ENCODE measurements around the gene TAMALIN.

The TAMALIN gene

DNA sequence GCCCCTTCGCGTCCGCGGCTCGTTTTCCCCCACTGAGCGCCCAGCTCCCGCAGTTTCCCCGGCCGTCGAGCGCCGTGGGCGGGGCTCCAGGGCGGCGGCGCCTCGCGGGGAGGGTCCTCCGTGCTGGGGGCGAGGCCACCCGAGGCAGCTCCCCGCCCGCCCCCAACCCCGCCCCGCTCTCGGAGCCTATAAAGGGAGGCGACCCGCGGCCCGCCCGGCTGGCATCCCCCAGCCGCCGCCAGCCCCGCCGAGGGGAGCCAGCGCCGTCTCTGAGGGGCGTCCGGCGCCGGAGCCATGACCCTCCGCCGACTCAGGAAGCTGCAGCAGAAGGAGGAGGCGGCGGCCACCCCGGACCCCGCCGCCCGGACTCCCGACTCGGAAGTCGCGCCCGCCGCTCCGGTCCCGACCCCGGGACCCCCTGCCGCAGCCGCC lies at the start of gene TAMALIN:
Gene TAMALIN, plus strand, starts transcription at position 221 of the 432 bp plus-strand sequence. Its CDS starts 74 bp downstream, at position 295.
- peak; percentile 70 for DNase-seq

DNA sequence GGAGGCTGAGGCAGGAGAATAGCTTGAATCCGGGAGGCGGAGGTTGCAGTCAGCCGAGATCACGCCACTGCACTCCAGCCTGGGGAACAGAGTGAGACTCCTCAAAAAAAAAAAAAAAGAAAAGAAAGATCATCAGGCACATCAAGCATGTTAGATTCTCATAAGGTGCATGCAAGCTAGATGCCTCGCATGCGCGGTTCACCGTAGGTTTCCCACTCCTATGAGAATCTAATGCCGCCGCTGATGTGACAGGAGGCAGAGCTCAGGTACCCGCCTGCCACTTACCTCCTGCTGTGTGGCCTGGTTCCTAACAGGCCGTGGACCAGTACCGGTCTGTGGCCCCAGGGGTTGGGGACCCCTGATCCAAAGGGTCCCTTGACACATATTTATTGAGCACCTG lies 48.2 kb upstream of the TAMALIN start:
- no peak for DNase-seq

GRCh38 chr12:51959211-51959610 lies 47.5 kb upstream of the TAMALIN start:
- no peak for DNase-seq

DNA sequence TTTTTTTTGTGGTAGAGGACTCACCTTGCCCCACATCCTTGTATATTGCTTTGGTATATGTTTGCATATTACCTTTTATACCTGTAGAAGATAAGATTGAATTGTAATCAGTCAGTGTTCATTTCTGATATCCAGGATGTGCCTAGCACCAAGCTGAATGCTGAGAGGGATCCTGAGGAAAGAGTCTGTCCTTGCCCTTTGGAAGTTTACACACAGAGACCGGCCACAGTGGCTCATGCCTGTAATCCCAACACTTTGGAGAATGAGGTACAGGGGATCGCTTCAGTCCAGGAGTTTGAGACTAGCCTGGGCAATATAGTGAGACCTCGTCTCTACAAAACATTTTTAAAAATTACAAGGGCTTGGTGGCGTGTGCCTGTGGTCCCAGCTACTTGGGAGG lies 46.8 kb upstream of the TAMALIN start:
- DNase-seq = no peak

DNA sequence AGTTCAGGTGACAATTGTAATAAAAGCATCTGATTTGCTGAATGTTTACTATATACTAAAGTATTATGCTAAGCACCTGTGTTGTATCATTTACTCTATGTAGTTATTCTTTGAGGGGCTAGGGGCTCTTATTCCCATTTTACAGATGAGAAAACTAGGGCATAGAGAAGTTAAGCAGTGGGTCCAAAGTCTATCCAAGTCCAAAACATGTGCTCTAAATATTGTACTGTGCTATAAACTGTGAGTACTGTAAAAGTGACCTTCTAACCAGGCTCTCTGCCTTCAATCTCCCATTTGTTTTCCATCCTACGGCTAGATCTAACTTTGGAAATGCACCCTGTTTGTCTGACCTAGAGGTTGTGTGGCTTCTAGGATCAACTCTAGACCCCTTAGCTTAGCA lies 46.3 kb upstream of the TAMALIN start:
- DNase-seq = no peak

DNA sequence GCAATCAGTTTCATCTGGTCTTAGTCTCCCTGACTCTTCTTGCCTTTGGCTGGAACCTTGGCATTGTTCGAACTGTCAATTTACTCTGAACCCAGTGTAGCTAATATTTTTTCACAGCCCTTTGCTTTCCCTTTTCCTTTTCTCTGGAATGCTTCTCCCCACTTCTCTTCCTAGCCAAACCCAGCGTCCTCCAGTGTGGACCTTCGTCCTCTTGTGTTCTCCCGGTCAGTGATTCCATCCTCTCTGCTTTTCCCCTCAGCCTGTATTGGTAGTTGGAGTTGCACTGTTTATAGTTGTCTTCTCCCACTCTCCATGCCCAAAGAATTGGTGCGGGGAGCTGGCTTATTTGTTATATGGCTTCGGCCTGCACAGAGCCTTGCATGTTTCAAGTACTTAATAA lies 45.9 kb upstream of the TAMALIN start:
- no peak for DNase-seq

GRCh38 chr12:51961834-51962233 lies 44.9 kb upstream of the TAMALIN start:
- no peak for DNase-seq

GRCh38 chr12:51962737-51963136 lies 44.0 kb upstream of the TAMALIN start:
- DNase-seq = no peak

DNA sequence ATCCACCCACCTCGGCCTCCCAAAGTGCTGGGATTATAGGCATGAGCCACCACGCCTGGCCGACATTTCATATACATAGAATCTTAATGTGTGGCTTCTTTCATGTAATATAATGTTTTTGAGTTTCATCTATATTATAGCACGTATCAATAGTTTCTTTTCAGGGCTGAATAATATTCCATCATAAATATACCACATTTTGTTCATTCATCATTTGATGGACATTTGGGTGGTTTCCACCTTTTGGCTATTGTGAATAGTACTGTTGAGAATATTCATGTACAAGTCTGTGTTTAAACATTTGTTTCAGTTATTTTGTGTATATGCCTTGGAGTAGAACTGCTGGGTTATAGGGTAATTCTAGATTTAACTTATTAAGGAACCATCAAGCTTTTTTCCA lies 43.3 kb upstream of the TAMALIN start:
- no peak for DNase-seq

GRCh38 chr12:51969643-51970042 lies 37.1 kb upstream of the TAMALIN start:
- no peak for DNase-seq

GRCh38 chr12:51970904-51971646 lies 35.7 kb upstream of the TAMALIN start:
- DNase-seq = peak; percentile 54

GRCh38 chr12:51971679-51972421 lies 34.9 kb upstream of the TAMALIN start:
- no peak for DNase-seq

GRCh38 chr12:51972422-51972812 lies 34.3 kb upstream of the TAMALIN start:
- DNase-seq = no peak

GRCh38 chr12:51972849-51973273 lies 33.9 kb upstream of the TAMALIN start:
- peak; percentile 53 for DNase-seq

- peak; percentile 20 for DNase-seq
These were observed 33.2 kb upstream of the TAMALIN start for GRCh38 chr12:51973560-51973959.

- DNase-seq = no peak
These were observed 32.1 kb upstream of the TAMALIN start for GRCh38 chr12:51974646-51975045.

GRCh38 chr12:51975196-51975595 lies 31.6 kb upstream of the TAMALIN start:
- no peak for DNase-seq

DNA sequence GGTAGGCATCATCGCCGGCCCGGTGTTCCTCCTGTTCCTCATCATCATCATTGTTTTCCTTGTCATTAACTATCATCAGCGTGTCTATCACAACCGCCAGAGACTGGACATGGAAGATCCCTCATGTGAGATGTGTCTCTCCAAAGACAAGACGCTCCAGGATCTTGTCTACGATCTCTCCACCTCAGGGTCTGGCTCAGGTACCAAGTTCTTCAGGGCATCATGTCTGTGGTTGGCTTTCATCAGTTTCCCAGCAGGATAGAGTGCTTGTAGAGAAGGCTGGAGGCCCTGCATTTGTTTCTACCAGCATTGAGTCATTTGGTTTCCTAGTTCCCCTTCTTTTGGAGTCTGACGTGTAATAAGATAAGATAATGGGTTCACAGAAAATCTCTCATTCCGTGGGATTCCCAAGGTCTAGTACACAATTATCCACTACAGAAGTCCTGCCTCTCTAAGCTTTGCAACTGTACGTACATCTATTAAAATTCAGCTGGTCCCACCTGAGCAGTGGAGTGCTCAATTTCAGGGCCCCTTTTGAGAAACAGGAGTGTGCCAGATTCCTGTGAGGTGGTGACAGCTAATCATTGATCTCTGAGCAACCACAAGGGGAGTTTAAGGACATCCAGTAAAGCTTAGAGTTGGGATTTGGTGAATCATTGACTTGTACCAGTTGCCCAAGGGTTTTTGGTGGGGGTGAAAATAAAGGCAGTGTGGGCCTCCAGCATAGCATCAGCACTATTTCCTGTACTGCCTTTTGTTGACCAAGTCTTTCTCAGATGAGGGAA lies 30.2 kb upstream of the TAMALIN start:
- peak; percentile 85 for DNase-seq

DNA sequence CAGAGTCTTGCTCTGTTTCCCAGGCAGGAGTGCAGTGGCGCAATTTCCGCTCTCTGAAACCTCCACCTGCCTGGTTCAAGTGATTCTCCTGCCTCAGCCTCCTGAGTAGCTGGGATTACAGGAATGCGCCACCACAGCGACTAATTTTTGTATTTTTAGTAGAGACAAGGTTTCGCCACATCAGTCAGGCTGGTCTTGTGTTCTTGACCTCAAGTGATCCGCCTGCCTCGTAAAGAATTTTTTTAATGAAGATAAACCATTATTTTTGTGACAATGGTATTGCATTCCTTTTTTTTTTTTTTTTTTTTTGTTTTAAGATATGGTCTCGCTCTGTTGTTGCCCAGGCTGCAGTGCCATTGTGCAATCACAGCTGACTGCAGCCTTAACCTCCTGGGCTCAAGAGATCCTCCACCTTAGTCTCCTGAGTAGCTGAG lies 29.4 kb upstream of the TAMALIN start:
- peak; percentile 48 for DNase-seq

DNA sequence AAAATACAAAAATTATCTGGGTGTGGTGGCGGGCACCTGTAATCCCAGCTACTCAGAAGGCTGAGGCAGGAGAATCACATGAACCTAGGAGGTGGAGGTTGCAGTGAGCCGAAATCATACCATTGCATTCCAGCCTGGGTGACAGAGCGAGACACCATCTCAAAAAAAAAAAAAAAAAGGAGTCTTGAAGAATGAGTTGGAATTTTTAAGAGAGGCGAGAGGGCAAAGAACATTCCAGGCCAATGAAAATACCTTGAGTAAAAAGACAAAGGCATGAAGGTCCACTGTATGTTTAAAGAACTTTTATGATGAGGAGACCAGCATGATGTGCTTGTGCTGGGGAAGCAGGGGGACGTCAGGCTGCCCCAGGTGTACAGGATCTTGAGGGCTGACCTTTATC lies 27.4 kb upstream of the TAMALIN start:
- peak; percentile 28 for DNase-seq

GRCh38 chr12:51980051-51980808 lies 26.5 kb upstream of the TAMALIN start:
- peak; percentile 65 for DNase-seq

- DNase-seq = no peak
These were observed 26.0 kb upstream of the TAMALIN start for GRCh38 chr12:51980809-51981127.

DNA sequence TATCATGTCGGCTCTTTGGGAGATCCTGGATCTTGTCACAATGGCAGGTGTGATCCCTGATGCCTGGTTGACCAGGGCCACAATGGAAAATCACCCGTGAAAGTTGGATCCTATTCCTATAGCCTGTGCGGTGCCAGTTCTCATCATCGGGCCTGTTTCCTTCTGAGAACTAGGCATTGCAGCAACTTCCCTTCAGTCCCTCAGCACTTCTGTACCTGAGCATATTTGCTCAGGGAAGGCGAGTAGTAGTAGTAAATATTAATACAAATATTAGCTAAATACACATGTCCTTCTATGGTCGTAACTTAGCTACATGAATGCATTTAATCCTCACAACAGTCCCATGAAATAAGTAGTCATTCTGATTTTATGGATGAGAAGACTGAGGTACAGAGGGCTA lies 22.1 kb upstream of the TAMALIN start:
- no peak for DNase-seq

Measured in fibroblast of skin of right biceps (primary cell).